ENCODE measurements around the gene MAPK10.

DNA sequence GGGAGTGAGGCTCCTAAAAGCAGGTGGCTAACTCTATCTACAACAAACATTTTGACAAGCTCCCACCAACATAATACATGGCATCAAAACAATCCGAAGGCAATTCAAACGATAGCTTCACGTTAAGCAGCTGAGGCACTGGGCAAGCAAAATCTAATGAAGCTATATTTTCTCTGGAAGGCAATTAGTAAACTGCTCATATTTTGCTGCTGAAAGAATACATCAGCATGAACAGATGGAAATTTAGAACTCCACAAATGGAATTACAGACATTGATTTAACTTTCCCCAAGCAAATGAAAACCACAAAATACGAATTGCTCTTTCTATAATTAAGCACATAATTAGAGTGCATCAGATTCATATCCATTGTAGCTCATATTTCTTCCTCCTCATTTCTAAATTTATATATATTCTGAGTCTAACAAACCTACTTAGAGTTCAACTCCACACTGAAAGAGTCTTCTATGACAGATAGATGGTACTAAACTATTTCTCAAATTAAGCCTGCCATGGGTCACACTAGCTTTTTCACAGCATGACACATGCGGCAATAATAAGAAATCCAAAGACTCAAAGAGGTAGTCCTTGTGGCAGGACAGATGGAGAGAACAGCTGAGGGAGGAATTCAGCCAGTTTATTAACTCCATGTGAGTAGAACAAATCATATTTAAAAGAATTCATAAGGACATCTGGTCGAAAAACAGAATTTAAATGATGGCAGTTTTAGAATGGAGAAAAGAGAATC, 305.4 kb downstream of the MAPK10 start:
- TF ChIP-seq POLR2A (IDR thresholded peaks at IDR 0.05; ENCODE audit: low read depth, low read length) (no peak), SPI1 (IDR thresholded peaks at IDR 0.05; ENCODE audit: low read depth, low read length) (no peak)
